CD4-positive, alpha-beta T cell treated with Interleukin-4 for 4 hours (primary cell): ENCODE results near the gene E2F7.
"Not testable (repeated sequence)": the region's sequence is repeated elsewhere in the genome, so short reads cannot be mapped to it uniquely, and the experiment has no call there.

Source experiments
- DNase-seq: peaks from one replicate; pipeline ENCODE4 v3.0.0-alpha.2; 2020

The E2F7 gene

GRCh38 chr12:77065361-77066204 lies at the start of gene E2F7:
Gene E2F7, minus strand, starts transcription at chr12:77065569. Its CDS starts 934 bp downstream, at chr12:77064635.
- peak; percentile 85 for DNase-seq

- no peak for DNase-seq
Measured at GRCh38 chr12:77113971-77114370, 48.6 kb upstream of the E2F7 start.

- no peak for DNase-seq
Measured at GRCh38 chr12:77108707-77109106, 43.3 kb upstream of the E2F7 start.

GRCh38 chr12:77107121-77107520 lies 41.8 kb upstream of the E2F7 start:
- DNase-seq = no peak

- DNase-seq = no peak
Measured at GRCh38 chr12:77104792-77105191, 39.4 kb upstream of the E2F7 start.

- no peak for DNase-seq
Measured at GRCh38 chr12:77104286-77104685, 38.9 kb upstream of the E2F7 start.

- DNase-seq = no peak
Measured at GRCh38 chr12:77102691-77103090, 37.3 kb upstream of the E2F7 start.

GRCh38 chr12:77102123-77102522 lies 36.8 kb upstream of the E2F7 start:
- DNase-seq = no peak

GRCh38 chr12:77099799-77100198 lies 34.4 kb upstream of the E2F7 start:
- no peak for DNase-seq

- DNase-seq = no peak
Measured at GRCh38 chr12:77097846-77098245, 32.5 kb upstream of the E2F7 start.

GRCh38 chr12:77092227-77092626 lies 26.9 kb upstream of the E2F7 start:
- not testable (repeated sequence) for DNase-seq

- no peak for DNase-seq
Measured at GRCh38 chr12:77089686-77090220, 24.4 kb upstream of the E2F7 start.

GRCh38 chr12:77087427-77087826 lies 22.1 kb upstream of the E2F7 start:
- DNase-seq = no peak

- DNase-seq = no peak
Measured at GRCh38 chr12:77082021-77082420, 16.7 kb upstream of the E2F7 start.

- no peak for DNase-seq
Measured at GRCh38 chr12:77079631-77080030, 14.3 kb upstream of the E2F7 start.

GRCh38 chr12:77078231-77078630 lies 12.9 kb upstream of the E2F7 start:
- DNase-seq = no peak

- no peak for DNase-seq
Measured at GRCh38 chr12:77076886-77077285, 11.5 kb upstream of the E2F7 start.

- not testable (repeated sequence) for DNase-seq
Measured at GRCh38 chr12:77073894-77074293, 8.5 kb upstream of the E2F7 start.

- DNase-seq = no peak
Measured at GRCh38 chr12:77072833-77073495, 7.6 kb upstream of the E2F7 start.

GRCh38 chr12:77070800-77071449 lies 5.6 kb upstream of the E2F7 start:
- no peak for DNase-seq

GRCh38 chr12:77070382-77070781 lies 5.0 kb upstream of the E2F7 start:
- no peak for DNase-seq

- no peak for DNase-seq
Measured at GRCh38 chr12:77064896-77065360, 441 bp downstream of the E2F7 start.

GRCh38 chr12:77062846-77063461 lies 2.4 kb downstream of the E2F7 start:
- DNase-seq = no peak
